Panc1 (cell line): ENCODE results near the gene FARP1.

ENCODE experiments used
- POLR2AphosphoS5 ChIP-seq: IDR thresholded peaks from 2 replicates; pipeline ENCODE4 v1.6.1; 2012; ENCODE audit warnings: mild to moderate bottlenecking, low read depth, low read length, moderate library complexity
- REST ChIP-seq, 2 experiments: IDR thresholded peaks; 2 replicates each; pipeline ENCODE4 v1.6.1; 2011 to 2012; ENCODE audit warnings: low read depth in 2 of 2, control low read depth in 1 of 2, low read length in 1 of 2, mild to moderate bottlenecking in 1 of 2, moderate library complexity in 1 of 2; ENCODE audit not compliant: insufficient read depth in 1 of 2
- TF ChIP-seq, protein P1 (sequence below): fragments of 450-650 bp; IDR thresholded peaks from 2 replicates; pipeline ENCODE4 v1.5.1; 2017; ENCODE audit warnings: mild to moderate bottlenecking

DNA sequence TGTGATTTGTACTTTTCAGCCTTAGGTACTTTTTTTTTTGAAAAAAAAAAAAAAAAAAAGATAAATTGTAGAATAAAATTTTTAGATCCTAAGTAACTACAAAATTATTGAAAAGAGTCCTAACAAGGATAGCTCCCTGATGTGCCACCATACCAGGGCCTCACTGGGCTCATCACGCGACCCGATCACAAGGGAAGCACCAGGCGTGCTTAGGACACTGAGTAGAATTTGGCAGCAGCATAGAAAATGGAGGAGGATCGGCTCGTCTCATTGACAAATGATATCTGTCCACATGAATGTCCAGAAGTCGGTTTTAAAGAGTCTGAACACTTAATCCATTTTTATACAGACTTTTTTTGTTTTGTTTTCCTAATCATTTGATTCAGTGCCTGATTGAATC is 255.0 kb downstream of the FARP1 start:
- TF ChIP-seq, protein P1, sequence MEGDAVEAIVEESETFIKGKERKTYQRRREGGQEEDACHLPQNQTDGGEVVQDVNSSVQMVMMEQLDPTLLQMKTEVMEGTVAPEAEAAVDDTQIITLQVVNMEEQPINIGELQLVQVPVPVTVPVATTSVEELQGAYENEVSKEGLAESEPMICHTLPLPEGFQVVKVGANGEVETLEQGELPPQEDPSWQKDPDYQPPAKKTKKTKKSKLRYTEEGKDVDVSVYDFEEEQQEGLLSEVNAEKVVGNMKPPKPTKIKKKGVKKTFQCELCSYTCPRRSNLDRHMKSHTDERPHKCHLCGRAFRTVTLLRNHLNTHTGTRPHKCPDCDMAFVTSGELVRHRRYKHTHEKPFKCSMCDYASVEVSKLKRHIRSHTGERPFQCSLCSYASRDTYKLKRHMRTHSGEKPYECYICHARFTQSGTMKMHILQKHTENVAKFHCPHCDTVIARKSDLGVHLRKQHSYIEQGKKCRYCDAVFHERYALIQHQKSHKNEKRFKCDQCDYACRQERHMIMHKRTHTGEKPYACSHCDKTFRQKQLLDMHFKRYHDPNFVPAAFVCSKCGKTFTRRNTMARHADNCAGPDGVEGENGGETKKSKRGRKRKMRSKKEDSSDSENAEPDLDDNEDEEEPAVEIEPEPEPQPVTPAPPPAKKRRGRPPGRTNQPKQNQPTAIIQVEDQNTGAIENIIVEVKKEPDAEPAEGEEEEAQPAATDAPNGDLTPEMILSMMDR, result no peak
- TF ChIP-seq POLR2AphosphoS5 (no peak), REST (IDR thresholded peaks at IDR 0.05; ENCODE audit: insufficient read depth in 1 of 2, low read depth in 2 of 2, low read length in 1 of 2) (no peak)
